ENCODE results near the gene BTBD2. TPM values are rescaled to one million over a fixed set of nuclear protein-coding genes. Genes with fewer than 3 reads are reported as not detected.

Gene BTBD2
- total and polyA plus RNA-seq, 2 of the 8 experiments (the other 6 are each of a cell fraction or from before 2014, with no cell fraction given) = 91.7 to 92.3 TPM

GRCh38 chr19:2033115-2033824, 17.8 kb upstream of the BTBD2 start:
- H4K8ac ChIP-seq (ENCODE audit: extremely low read depth, insufficient read depth, low read length) = peak overlapping the region; percentile 41; the same call in 1 of the 2 replicates
- 0 out of 2 replicates have a peak, but pooled peaks cover 2% of the 10 kb centered on the region for H3K79me1 ChIP-seq (ENCODE audit: low read depth, low read length)
- H3K4me1 ChIP-seq (replicated peaks in 1 of 4; ENCODE audit: control insufficient read depth in 3 of 4, insufficient read depth in 4 of 4, low read length in 3 of 4) = peaks cover 0 to 11% (median 3%) of the 10 kb centered on the region in 4 experiments; a peak in 5 of 7 replicates
- no peak overlapping the region for H3K4me3 ChIP-seq (ENCODE audit: extremely low read depth in 1 of 4, insufficient read depth in 2 of 4, low read depth in 3 of 4, low read length in 4 of 4)
- 92% methylated on average over 6 of the region's 6 CpGs; no CpG with 5 or more reads in 1 of the 2 experiments for WGBS, 2 experiments (ENCODE audit: extremely low coverage in 1 of 2, insufficient coverage in 1 of 2, insufficient read length in 1 of 2, insufficient replicate concordance in 2 of 2, low coverage in 1 of 2, low lambda C conversion rate in 2 of 2, missing lambda C conversion rate in 1 of 2)
- peaks cover 7 to 8% of the 10 kb centered on the region in 2 experiments; a peak in 1 of 4 replicates for H3K9me3 ChIP-seq (ENCODE audit: insufficient read depth in 2 of 2, low read depth in 1 of 2, low read length in 1 of 2)
- H3K27me3 ChIP-seq (replicated peaks in 1 of 4; ENCODE audit: control insufficient read depth in 3 of 4, extremely low read depth in 1 of 4, insufficient read depth in 3 of 4, low read length in 3 of 4) = no peaks in the 10 kb centered on the region
- FAIRE-seq (no peak), DNase-seq (ENCODE audit: low read depth in 1 of 2, low spot score in 2 of 2) (no peak)
- H2BK5ac ChIP-seq (ENCODE audit: low read depth, low read length) = no peak overlapping the region
- POLR2A ChIA-PET (ENCODE audit: partially characterized antibody) = interaction anchor here (0.9 to 27.5 kb wide), 4 partner anchors 18 to 43 kb away, joined by 3 to 524 read pairs (median 3); partner anchors contain the start of gene MKNK2
- no peak overlapping the region for H2AFZ ChIP-seq (ENCODE audit: low read length)
- no peaks in the 10 kb centered on the region for H3K79me2 ChIP-seq (ENCODE audit: control insufficient read depth in 1 of 2, insufficient read depth in 2 of 2, low read length in 2 of 2)
- no peak overlapping the region for H3K56ac ChIP-seq (replicated peaks; ENCODE audit: insufficient read length, low read depth, low read length)
- no peak for TF ChIP-seq SIX5 (IDR thresholded peaks at IDR 0.05; ENCODE audit: low read depth, low read length)
- TF ChIP-seq BCL11A (IDR thresholded peaks at IDR 0.05; ENCODE audit: low read depth in 2 of 2, low read length in 2 of 2) = no peak
- no peak for TF ChIP-seq EP300 (IDR thresholded peaks at IDR 0.05; ENCODE audit: borderline replicate concordance in 1 of 2, low read depth in 2 of 2, low read length in 2 of 2)
- 0 out of 2 replicates have a peak, but pooled peaks have one; percentile 44 for TF ChIP-seq KDM1A (IDR thresholded peaks at IDR 0.05; ENCODE audit: borderline replicate concordance, low read length)
- H3K18ac ChIP-seq (ENCODE audit: extremely low read depth, low read length) = no peak overlapping the region
- no peak overlapping the region for H3K27ac ChIP-seq (ENCODE audit: low read depth, low read length)
- no peaks in the 10 kb centered on the region for H3K23me2 ChIP-seq (ENCODE audit: low read depth, low read length)
- H4K20me1 ChIP-seq (replicated peaks in 1 of 2; ENCODE audit: control insufficient read depth in 1 of 2, insufficient read depth in 2 of 2, low read length in 2 of 2) = peaks cover 0 to 3% of the 10 kb centered on the region in 2 experiments
- H3K4me2 ChIP-seq (ENCODE audit: insufficient read depth in 1 of 2, low read depth in 2 of 2, low read length in 2 of 2) = no peak overlapping the region
- H3K4ac ChIP-seq (replicated peaks; ENCODE audit: insufficient read length, low read depth, low read length) = no peak overlapping the region
- no peak overlapping the region for H3K14ac ChIP-seq (ENCODE audit: insufficient read length)
- CTCF ChIA-PET (ENCODE audit: partially characterized antibody) = interaction anchor here (0.8 to 2.5 kb wide), 5 partner anchors 11 to 80 kb away, joined by 3 to 11 read pairs (median 5); no protein-coding TSS in a partner anchor
- no peak overlapping the region for H2BK20ac ChIP-seq (ENCODE audit: low read length)
- H3K9ac ChIP-seq (replicated peaks in 1 of 4; ENCODE audit: extremely low read depth in 1 of 4, low read depth in 3 of 4, low read length in 3 of 4) = no peak overlapping the region
- no peak overlapping the region for H4K5ac ChIP-seq (ENCODE audit: insufficient read length, low read depth, low read length)
- no peak overlapping the region for H2BK15ac ChIP-seq (ENCODE audit: low read length)
- H2AK5ac ChIP-seq (ENCODE audit: low read depth, low read length) = no peak overlapping the region
- no peak overlapping the region for H2BK120ac ChIP-seq (replicated peaks; ENCODE audit: low read depth, low read length)
- no peak overlapping the region for H4K91ac ChIP-seq (replicated peaks; ENCODE audit: insufficient read length, low read length)
- no peak overlapping the region for H3K23ac ChIP-seq (ENCODE audit: insufficient read length)
- peaks cover 0 to 4% (median 0%) of the 10 kb centered on the region in 4 experiments; a peak in 1 of 8 replicates for H3K36me3 ChIP-seq (ENCODE audit: control insufficient read depth in 2 of 4, insufficient read depth in 4 of 4, low read length in 3 of 4)
- H2BK12ac ChIP-seq (ENCODE audit: low read depth, low read length) = no peak overlapping the region
